Measurements from ENCODE around the gene TRPM5.

Gene TRPM5

GRCh38 chr11:2441171-2441570, 3.1 kb downstream of the TRPM5 start:
- no peak for TF ChIP-seq CTCF (IDR thresholded peaks at IDR 0.05; ENCODE audit: control insufficient read depth, insufficient read depth, low read depth, low read length, missing control alignments)
- no peak overlapping the region for H3K4me3 ChIP-seq (ENCODE audit: control insufficient read depth, low read depth, low read length)
- no peak for DNase-seq (ENCODE audit: low read depth)

- no peak for TF ChIP-seq CTCF (IDR thresholded peaks at IDR 0.05; ENCODE audit: control insufficient read depth, insufficient read depth, low read depth, low read length, missing control alignments)
- no peak overlapping the region for H3K4me3 ChIP-seq (ENCODE audit: control insufficient read depth, low read depth, low read length)
- DNase-seq (ENCODE audit: low read depth), result no peak
Measured at GRCh38 chr11:2440646-2441045, 3.7 kb downstream of the TRPM5 start.

DNA sequence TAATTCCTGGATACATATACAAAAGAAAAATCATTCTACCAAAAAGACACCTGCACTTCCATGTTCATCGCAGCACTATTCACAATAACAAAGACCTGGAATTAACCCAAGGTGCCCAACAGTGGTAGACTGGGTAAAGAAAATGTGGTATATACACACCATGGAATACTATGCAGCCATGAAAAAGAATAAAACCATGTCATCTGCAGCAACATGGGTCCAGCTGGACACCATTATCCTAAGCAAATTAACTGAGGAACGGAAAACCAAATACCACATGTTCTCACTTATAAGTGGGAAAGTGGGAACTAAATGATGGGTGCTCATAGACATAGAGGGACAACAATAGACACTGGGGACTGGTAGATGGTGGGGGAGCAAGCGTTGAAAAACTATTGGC, 4.5 kb downstream of the TRPM5 start:
- no peak for DNase-seq (ENCODE audit: low read depth)
- H3K4me3 ChIP-seq (ENCODE audit: control insufficient read depth, low read depth, low read length), result no peak overlapping the region
- no peak for TF ChIP-seq CTCF (IDR thresholded peaks at IDR 0.05; ENCODE audit: control insufficient read depth, insufficient read depth, low read depth, low read length, missing control alignments)

- TF ChIP-seq CTCF (IDR thresholded peaks at IDR 0.05; ENCODE audit: control insufficient read depth, insufficient read depth, low read depth, low read length, missing control alignments), result no peak
- H3K4me3 ChIP-seq (ENCODE audit: control insufficient read depth, low read depth, low read length), result no peak overlapping the region
- no peak for DNase-seq (ENCODE audit: low read depth)
Measured at GRCh38 chr11:2437516-2437915, 6.8 kb downstream of the TRPM5 start.

GRCh38 chr11:2436521-2437031, 7.7 kb downstream of the TRPM5 start:
- DNase-seq (ENCODE audit: low read depth), result no peak
- no peak for TF ChIP-seq CTCF (IDR thresholded peaks at IDR 0.05; ENCODE audit: control insufficient read depth, insufficient read depth, low read depth, low read length, missing control alignments)
- no peak overlapping the region for H3K4me3 ChIP-seq (ENCODE audit: control insufficient read depth, low read depth, low read length)

DNA sequence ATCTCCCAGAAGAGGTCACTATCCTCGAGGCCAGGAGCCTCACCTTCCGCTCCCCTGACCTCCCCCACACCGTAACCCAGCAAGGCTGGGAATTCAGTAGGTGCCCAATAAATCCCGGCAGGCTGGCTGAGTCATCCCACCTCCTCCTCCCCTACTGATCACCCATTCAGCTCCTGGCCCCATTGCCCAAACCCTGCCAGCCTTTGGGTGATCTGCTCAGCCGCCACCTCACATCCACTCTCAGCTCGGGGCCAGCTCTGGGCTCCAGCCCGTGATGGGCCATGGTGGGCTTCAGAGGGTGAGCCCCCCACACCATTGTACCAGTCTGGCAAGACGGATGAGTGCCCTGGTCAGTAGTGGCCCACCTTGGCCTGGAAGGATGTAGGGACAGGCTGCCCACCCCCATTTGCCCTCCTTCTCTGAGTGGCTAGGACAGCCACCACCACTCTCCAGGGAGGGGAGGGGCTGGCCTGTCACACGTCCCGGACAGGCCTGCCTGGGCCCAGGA, 8.2 kb downstream of the TRPM5 start:
- TF ChIP-seq CTCF (IDR thresholded peaks at IDR 0.05; ENCODE audit: control insufficient read depth, insufficient read depth, low read depth, low read length, missing control alignments), result no peak
- no peak overlapping the region for H3K4me3 ChIP-seq (ENCODE audit: control insufficient read depth, low read depth, low read length)
- DNase-seq (ENCODE audit: low read depth), result no peak
